ENCODE measurements around the gene MRC1. TPM values are rescaled to one million over a fixed set of nuclear protein-coding genes. Genes with fewer than 3 reads are reported as not detected.

Gene MRC1
- total and polyA plus RNA-seq, 2 donors (not counting 3 experiments of a cell fraction or from before 2014, with no cell fraction given): 0.03 to 0.13 TPM

GRCh38 chr10:17910125-17910789 is 101.1 kb downstream of the MRC1 start:
- H3K4me1 ChIP-seq (ENCODE audit: control insufficient read depth, extremely low read depth, insufficient read depth, low read length): no peaks in the 10 kb centered on the region
- H3K4me3 ChIP-seq (replicated peaks in 1 of 3; ENCODE audit: insufficient read depth in 1 of 3, low read depth in 1 of 3, low read length in 3 of 3): no peak overlapping the region
- H3K4me2 ChIP-seq (ENCODE audit: insufficient read depth, low read length): no peak overlapping the region
- no peak overlapping the region for H3K9ac ChIP-seq (replicated peaks; ENCODE audit: extremely low read depth, insufficient read depth, low read length)
- POLR2A ChIA-PET: no interaction called here
- no peak overlapping the region for H3K27ac ChIP-seq (ENCODE audit: insufficient read depth, low read depth, low read length)
- H3K79me2 ChIP-seq (ENCODE audit: control insufficient read depth, insufficient read depth, low read length): no peaks in the 10 kb centered on the region
- H3K36me3 ChIP-seq (ENCODE audit: control insufficient read depth in 2 of 2, extremely low read depth in 1 of 2, insufficient read depth in 2 of 2, low read length in 2 of 2): no peaks in the 10 kb centered on the region
- H3K27me3 ChIP-seq (ENCODE audit: control insufficient read depth in 2 of 2, insufficient read depth in 2 of 2, low read length in 2 of 2): peaks cover 5% of the 10 kb centered on the region in 2 experiments
- H3K9me3 ChIP-seq (replicated peaks; ENCODE audit: control insufficient read depth, insufficient read depth, low read length): no peaks in the 10 kb centered on the region
- no peak overlapping the region for H2AFZ ChIP-seq (ENCODE audit: low read depth, low read length)
- dilution Hi-C loops (cut with MboI; ENCODE audit: extremely low pct_ligation_motif_present, low sequenced_read_pairs) (no loop called here), intact Hi-C loops (cut with micrococcal nuclease) (loop anchor here (1.0 kb wide), 2 partner anchors 194 to 305 kb away; no protein-coding TSS in a partner anchor)
- peak; percentile 51 for DNase-seq (ENCODE audit: low read depth, low spot score)
- no peaks in the 10 kb centered on the region for H4K20me1 ChIP-seq (replicated peaks; ENCODE audit: control insufficient read depth, extremely low read depth, insufficient read depth, low read length)
- TF ChIP-seq FOS (IDR thresholded peaks at IDR 0.05; ENCODE audit: borderline replicate concordance, insufficient read depth, low read length): no peak
- TF ChIP-seq CTCF (IDR thresholded peaks at IDR 0.05; ENCODE audit: extremely low read depth in 1 of 2, insufficient read depth in 1 of 2, low read depth in 1 of 2, low read length in 2 of 2): peak; percentile 46 to 47
- CTCF ChIA-PET: interaction anchor here (0.6 to 1.1 kb wide), 3 partner anchors 9 to 1477 kb away, joined by 3 read pairs; no protein-coding TSS in a partner anchor
- FAIRE-seq: peak; percentile 37
- BruUV-seq (replicated peaks): no TSS peak
- no peaks in the 10 kb centered on the region for H3K9me1 ChIP-seq (replicated peaks; ENCODE audit: control insufficient read depth, extremely low read depth, insufficient read depth, low read length)

- no peak for TF ChIP-seq MAX (IDR thresholded peaks at IDR 0.05; ENCODE audit: insufficient read depth, insufficient read length)
- no peak for TF ChIP-seq POLR2AphosphoS5 (IDR thresholded peaks at IDR 0.05; ENCODE audit: insufficient read depth, low read depth, low read length)
- TF ChIP-seq CTCF (IDR thresholded peaks at IDR 0.05; ENCODE audit: extremely low read depth in 1 of 2, insufficient read depth in 1 of 2, low read depth in 1 of 2, low read length in 2 of 2): no peak
- TF ChIP-seq EZH2 (IDR thresholded peaks at IDR 0.05; ENCODE audit: borderline replicate concordance, low read depth, low read length, severe bottlenecking): no peak
- TF ChIP-seq GATA2 (IDR thresholded peaks at IDR 0.05; ENCODE audit: insufficient read depth, insufficient read length, low read depth, low read length): no peak
- H3K27ac ChIP-seq (ENCODE audit: insufficient read depth, low read depth, low read length): no peak overlapping the region
- no peak overlapping the region for H3K4me3 ChIP-seq (replicated peaks in 1 of 3; ENCODE audit: insufficient read depth in 1 of 3, low read depth in 1 of 3, low read length in 3 of 3)
- CTCF ChIA-PET: interaction anchor here (1.3 kb wide), 1 partner anchor 304 kb away, joined by 3 read pairs; no protein-coding TSS in a partner anchor
- BruUV-seq (replicated peaks): no TSS peak
- peaks cover 1 to 5% of the 10 kb centered on the region in 2 experiments for H3K27me3 ChIP-seq (ENCODE audit: control insufficient read depth in 2 of 2, insufficient read depth in 2 of 2, low read length in 2 of 2)
- intact Hi-C loops (cut with micrococcal nuclease) (no loop called here), dilution Hi-C loops (cut with MboI; ENCODE audit: extremely low pct_ligation_motif_present, low sequenced_read_pairs) (no loop called here)
- H3K9ac ChIP-seq (replicated peaks; ENCODE audit: extremely low read depth, insufficient read depth, low read length): no peak overlapping the region
- POLR2A ChIA-PET: no interaction called here
- no peaks in the 10 kb centered on the region for H3K9me1 ChIP-seq (replicated peaks; ENCODE audit: control insufficient read depth, extremely low read depth, insufficient read depth, low read length)
- no peak for DNase-seq (ENCODE audit: low read depth, low spot score)
- FAIRE-seq: no peak
- no peak overlapping the region for H3K4me2 ChIP-seq (ENCODE audit: insufficient read depth, low read length)
- no peaks in the 10 kb centered on the region for H4K20me1 ChIP-seq (replicated peaks; ENCODE audit: control insufficient read depth, extremely low read depth, insufficient read depth, low read length)
- no peaks in the 10 kb centered on the region for H3K4me1 ChIP-seq (ENCODE audit: control insufficient read depth, extremely low read depth, insufficient read depth, low read length)
- no peaks in the 10 kb centered on the region for H3K79me2 ChIP-seq (ENCODE audit: control insufficient read depth, insufficient read depth, low read length)
- H3K36me3 ChIP-seq (ENCODE audit: control insufficient read depth in 2 of 2, extremely low read depth in 1 of 2, insufficient read depth in 2 of 2, low read length in 2 of 2): no peaks in the 10 kb centered on the region
- H3K9me3 ChIP-seq (replicated peaks; ENCODE audit: control insufficient read depth, insufficient read depth, low read length): no peaks in the 10 kb centered on the region
- no peak overlapping the region for H2AFZ ChIP-seq (ENCODE audit: low read depth, low read length)
Observed at GRCh38 chr10:17912754-17913153, 103.6 kb downstream of the MRC1 start.
